Measurements from ENCODE around the gene TMPRSS9. TPM values are rescaled to one million over a fixed set of nuclear protein-coding genes. Genes with fewer than 3 reads are reported as not detected.
A peak's percentile ranks its signal among the peaks of the same experiment; 100 is the strongest.
"Not testable (repeated sequence)": the region's sequence is repeated elsewhere in the genome, so short reads cannot be mapped to it uniquely, and the experiment has no call there.

The TMPRSS9 gene
- total and polyA plus RNA-seq, 12 donors: 0.32 to 1.7 (median 1.1) TPM

- no peaks in the 10 kb centered on the region for H3K9me3 ChIP-seq (replicated peaks in 1 of 3)
- no peaks in the 10 kb centered on the region for H3K4me1 ChIP-seq (replicated peaks in 1 of 2)
- H3K27me3 ChIP-seq: no peaks in the 10 kb centered on the region
- no peak for DNase-seq
- no peak overlapping the region for H3K27ac ChIP-seq
- WGBS, 4 donors: 91 to 95% (median 94%) methylated on average over 20 to 31 of the region's 31 CpGs
- H3K36me3 ChIP-seq (replicated peaks in 1 of 2): peaks cover 0 to 22% of the 10 kb centered on the region in 2 donors
- intact Hi-C loops (cut with DNase I): no loop called here
- H3K4me3 ChIP-seq: no peak overlapping the region
- TF ChIP-seq POLR2A (IDR thresholded peaks at IDR 0.05): no peak
- TF ChIP-seq CTCF (IDR thresholded peaks at IDR 0.05): no peak
Measured at GRCh38 chr19:2343289-2343982, 16.6 kb upstream of the TMPRSS9 start.

GRCh38 chr19:2344381-2344870 lies 15.6 kb upstream of the TMPRSS9 start:
- Histone ChIP-seq H3K27me3 (no peaks in the 10 kb centered on the region), H3K4me1 (replicated peaks in 1 of 2) (no peaks in the 10 kb centered on the region), H3K27ac (no peak overlapping the region), H3K4me3 (no peak overlapping the region), H3K36me3 (replicated peaks in 1 of 2) (peaks cover 0 to 18% of the 10 kb centered on the region in 2 donors), H3K9me3 (replicated peaks in 1 of 3) (no peaks in the 10 kb centered on the region)
- WGBS, 4 donors: 90 to 94% (median 94%) methylated on average over 4 to 24 of the region's 24 CpGs
- intact Hi-C loops (cut with DNase I): no loop called here
- DNase-seq: no peak
- TF ChIP-seq POLR2A (IDR thresholded peaks at IDR 0.05): no peak
- no peak for TF ChIP-seq CTCF (IDR thresholded peaks at IDR 0.05)

GRCh38 chr19:2345076-2345475 lies 15.0 kb upstream of the TMPRSS9 start:
- no peak for DNase-seq
- intact Hi-C loops (cut with DNase I): no loop called here
- Histone ChIP-seq H3K36me3 (replicated peaks in 1 of 2) (peaks cover 0 to 18% of the 10 kb centered on the region in 2 donors), H3K9me3 (replicated peaks in 1 of 3) (no peaks in the 10 kb centered on the region), H3K4me3 (no peak overlapping the region), H3K27ac (no peak overlapping the region), H3K27me3 (no peaks in the 10 kb centered on the region), H3K4me1 (replicated peaks in 1 of 2) (no peaks in the 10 kb centered on the region)
- TF ChIP-seq POLR2A (IDR thresholded peaks at IDR 0.05) (no peak), CTCF (IDR thresholded peaks at IDR 0.05) (no peak)
- WGBS, 4 donors: 94 to 97% (median 96%) methylated on average over 7 to 17 of the region's 17 CpGs

- peaks cover 0 to 16% of the 10 kb centered on the region in 2 donors for H3K36me3 ChIP-seq (replicated peaks in 1 of 2)
- peak in 1 of 7 donors; percentile 67 for DNase-seq
- no peak overlapping the region for H3K4me3 ChIP-seq
- intact Hi-C loops (cut with DNase I): no loop called here
- H3K4me1 ChIP-seq (replicated peaks in 1 of 2): no peaks in the 10 kb centered on the region
- 73 to 81% (median 79%) methylated on average over 22 to 25 of the region's 25 CpGs for WGBS, 4 donors
- TF ChIP-seq CTCF (IDR thresholded peaks at IDR 0.05) (no peak), POLR2A (IDR thresholded peaks at IDR 0.05) (no peak)
- no peaks in the 10 kb centered on the region for H3K9me3 ChIP-seq (replicated peaks in 1 of 3)
- H3K27me3 ChIP-seq: no peaks in the 10 kb centered on the region
- H3K27ac ChIP-seq: no peak overlapping the region
Measured at GRCh38 chr19:2345794-2346663, 14.0 kb upstream of the TMPRSS9 start.

GRCh38 chr19:2349818-2350217 lies 10.2 kb upstream of the TMPRSS9 start:
- H3K27ac ChIP-seq; H3K9me3 ChIP-seq (replicated peaks in 1 of 3); H3K4me3 ChIP-seq; intact Hi-C loops (cut with DNase I); H3K4me1 ChIP-seq (replicated peaks in 1 of 2); H3K27me3 ChIP-seq; DNase-seq: not testable (repeated sequence)
- WGBS, 4 donors: 91 to 97% (median 94%) methylated on average over 24 of the region's 24 CpGs
- peaks cover 0 to 16% of the 10 kb centered on the region in 2 donors for H3K36me3 ChIP-seq (replicated peaks in 1 of 2)

Data from adrenal gland (tissue), 12 donors.